WTC11 (cell line): ENCODE measurements around the gene ZBTB12.

Source experiments
- CREM ChIP-seq: sonication (generic); formaldehyde crosslinking; IDR thresholded peaks from 2 replicates; pipeline ENCODE4 v1.8.1; 2022; ENCODE audit warnings: mild to moderate bottlenecking, missing genetic modification reagents, moderate library complexity
- ETV6 ChIP-seq: sonication (generic); formaldehyde crosslinking; IDR thresholded peaks from 2 replicates; pipeline ENCODE4 v1.8.1; 2022; ENCODE audit warnings: mild to moderate bottlenecking, missing genetic modification reagents
- FOXK1 ChIP-seq: sonication (generic); formaldehyde crosslinking; IDR thresholded peaks from 2 replicates; pipeline ENCODE4 v1.8.0; 2022; ENCODE audit warnings: mild to moderate bottlenecking, moderate library complexity, missing genetic modification reagents
- NR3C1 ChIP-seq: sonication (generic); formaldehyde crosslinking; conservative IDR thresholded peaks from 2 replicates; pipeline ENCODE4 v1.8.1; 2023; ENCODE audit warnings: low read depth, mild to moderate bottlenecking, missing genetic modification reagents
- RELA ChIP-seq: sonication (generic); formaldehyde crosslinking; IDR thresholded peaks from 2 replicates; pipeline ENCODE4 v1.8.1; 2022; ENCODE audit warnings: missing genetic modification reagents, mild to moderate bottlenecking, borderline replicate concordance
- SMAD3 ChIP-seq: sonication (generic); formaldehyde crosslinking; IDR thresholded peaks from 2 replicates; pipeline ENCODE4 v1.8.0; 2022; ENCODE audit warnings: missing genetic modification reagents, mild to moderate bottlenecking, borderline replicate concordance
- TF ChIP-seq, protein P1 (sequence below): fragments of 200-600 bp; IDR thresholded peaks from 2 replicates; pipeline ENCODE4 v1.8.0; 2022; ENCODE audit warnings: antibody characterized with exemption
- TF ChIP-seq, protein P2 (sequence below): sonication (generic); formaldehyde crosslinking; IDR thresholded peaks from 2 replicates; pipeline ENCODE4 v1.8.0; 2022; ENCODE audit warnings: mild to moderate bottlenecking, missing genetic modification reagents
- TF ChIP-seq, protein P3 (sequence below): sonication (generic); formaldehyde crosslinking; IDR thresholded peaks from 2 replicates; pipeline ENCODE4 v1.8.0; 2023; ENCODE audit warnings: missing genetic modification reagents, mild to moderate bottlenecking, borderline replicate concordance

DNA sequence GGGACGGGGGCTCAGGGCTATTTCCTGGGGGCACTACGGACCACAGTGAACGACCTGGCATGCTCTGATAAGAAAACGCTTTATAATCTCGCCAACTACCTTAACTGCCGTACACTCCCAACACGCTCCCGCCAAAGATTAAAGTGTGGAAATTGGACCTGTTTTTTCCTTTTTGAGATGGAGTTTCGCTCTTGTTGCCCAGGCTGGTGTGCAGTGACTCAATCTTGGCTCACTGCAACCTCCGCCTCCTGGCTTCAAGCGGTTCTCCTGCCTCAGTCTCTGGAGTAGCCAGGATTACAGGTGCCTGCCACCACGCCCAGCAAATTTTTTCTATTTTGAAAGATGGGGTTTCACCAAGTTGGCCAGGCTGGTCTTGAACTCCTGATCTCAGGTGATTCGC is 22.7 kb downstream of the ZBTB12 start:
- TF ChIP-seq, protein P1, sequence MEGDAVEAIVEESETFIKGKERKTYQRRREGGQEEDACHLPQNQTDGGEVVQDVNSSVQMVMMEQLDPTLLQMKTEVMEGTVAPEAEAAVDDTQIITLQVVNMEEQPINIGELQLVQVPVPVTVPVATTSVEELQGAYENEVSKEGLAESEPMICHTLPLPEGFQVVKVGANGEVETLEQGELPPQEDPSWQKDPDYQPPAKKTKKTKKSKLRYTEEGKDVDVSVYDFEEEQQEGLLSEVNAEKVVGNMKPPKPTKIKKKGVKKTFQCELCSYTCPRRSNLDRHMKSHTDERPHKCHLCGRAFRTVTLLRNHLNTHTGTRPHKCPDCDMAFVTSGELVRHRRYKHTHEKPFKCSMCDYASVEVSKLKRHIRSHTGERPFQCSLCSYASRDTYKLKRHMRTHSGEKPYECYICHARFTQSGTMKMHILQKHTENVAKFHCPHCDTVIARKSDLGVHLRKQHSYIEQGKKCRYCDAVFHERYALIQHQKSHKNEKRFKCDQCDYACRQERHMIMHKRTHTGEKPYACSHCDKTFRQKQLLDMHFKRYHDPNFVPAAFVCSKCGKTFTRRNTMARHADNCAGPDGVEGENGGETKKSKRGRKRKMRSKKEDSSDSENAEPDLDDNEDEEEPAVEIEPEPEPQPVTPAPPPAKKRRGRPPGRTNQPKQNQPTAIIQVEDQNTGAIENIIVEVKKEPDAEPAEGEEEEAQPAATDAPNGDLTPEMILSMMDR = no peak
- no peak for TF ChIP-seq NR3C1 (CRISPR knock-in tag)
- TF ChIP-seq FOXK1 (CRISPR knock-in tag) = no peak
- TF ChIP-seq, protein P2, sequence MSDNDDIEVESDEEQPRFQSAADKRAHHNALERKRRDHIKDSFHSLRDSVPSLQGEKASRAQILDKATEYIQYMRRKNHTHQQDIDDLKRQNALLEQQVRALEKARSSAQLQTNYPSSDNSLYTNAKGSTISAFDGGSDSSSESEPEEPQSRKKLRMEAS = no peak
- no peak for TF ChIP-seq RELA (CRISPR knock-in tag)
- no peak for TF ChIP-seq CREM (CRISPR knock-in tag)
- no peak for TF ChIP-seq SMAD3 (CRISPR knock-in tag)
- TF ChIP-seq, protein P3, sequence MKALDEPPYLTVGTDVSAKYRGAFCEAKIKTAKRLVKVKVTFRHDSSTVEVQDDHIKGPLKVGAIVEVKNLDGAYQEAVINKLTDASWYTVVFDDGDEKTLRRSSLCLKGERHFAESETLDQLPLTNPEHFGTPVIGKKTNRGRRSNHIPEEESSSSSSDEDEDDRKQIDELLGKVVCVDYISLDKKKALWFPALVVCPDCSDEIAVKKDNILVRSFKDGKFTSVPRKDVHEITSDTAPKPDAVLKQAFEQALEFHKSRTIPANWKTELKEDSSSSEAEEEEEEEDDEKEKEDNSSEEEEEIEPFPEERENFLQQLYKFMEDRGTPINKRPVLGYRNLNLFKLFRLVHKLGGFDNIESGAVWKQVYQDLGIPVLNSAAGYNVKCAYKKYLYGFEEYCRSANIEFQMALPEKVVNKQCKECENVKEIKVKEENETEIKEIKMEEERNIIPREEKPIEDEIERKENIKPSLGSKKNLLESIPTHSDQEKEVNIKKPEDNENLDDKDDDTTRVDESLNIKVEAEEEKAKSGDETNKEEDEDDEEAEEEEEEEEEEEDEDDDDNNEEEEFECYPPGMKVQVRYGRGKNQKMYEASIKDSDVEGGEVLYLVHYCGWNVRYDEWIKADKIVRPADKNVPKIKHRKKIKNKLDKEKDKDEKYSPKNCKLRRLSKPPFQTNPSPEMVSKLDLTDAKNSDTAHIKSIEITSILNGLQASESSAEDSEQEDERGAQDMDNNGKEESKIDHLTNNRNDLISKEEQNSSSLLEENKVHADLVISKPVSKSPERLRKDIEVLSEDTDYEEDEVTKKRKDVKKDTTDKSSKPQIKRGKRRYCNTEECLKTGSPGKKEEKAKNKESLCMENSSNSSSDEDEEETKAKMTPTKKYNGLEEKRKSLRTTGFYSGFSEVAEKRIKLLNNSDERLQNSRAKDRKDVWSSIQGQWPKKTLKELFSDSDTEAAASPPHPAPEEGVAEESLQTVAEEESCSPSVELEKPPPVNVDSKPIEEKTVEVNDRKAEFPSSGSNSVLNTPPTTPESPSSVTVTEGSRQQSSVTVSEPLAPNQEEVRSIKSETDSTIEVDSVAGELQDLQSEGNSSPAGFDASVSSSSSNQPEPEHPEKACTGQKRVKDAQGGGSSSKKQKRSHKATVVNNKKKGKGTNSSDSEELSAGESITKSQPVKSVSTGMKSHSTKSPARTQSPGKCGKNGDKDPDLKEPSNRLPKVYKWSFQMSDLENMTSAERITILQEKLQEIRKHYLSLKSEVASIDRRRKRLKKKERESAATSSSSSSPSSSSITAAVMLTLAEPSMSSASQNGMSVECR (CRISPR knock-in tag) = no peak
- TF ChIP-seq ETV6 (CRISPR knock-in tag) = no peak
